Inflammatory macrophage treated with lipopolysaccharide for 1 hour (primary cell): ENCODE measurements around the gene MMP21.
A peak's percentile ranks its signal among the peaks of the same experiment; 100 is the strongest.

ENCODE experiments used
- DNase-seq, 2 donors: peaks; one replicate each; pipeline ENCODE4 v3.0.0-alpha.2; 2020 to 2022

Gene MMP21

GRCh38 chr10:125792342-125793300 lies 17.0 kb upstream of the MMP21 start:
- DNase-seq = no peak

- DNase-seq = no peak
Observed at GRCh38 chr10:125788156-125789034, 12.8 kb upstream of the MMP21 start.

- no peak for DNase-seq
Observed at GRCh38 chr10:125785791-125786190, 10.2 kb upstream of the MMP21 start.

- DNase-seq = peak in 1 of 2 donors; percentile 6
Observed at GRCh38 chr10:125783957-125784356, 8.3 kb upstream of the MMP21 start.

- no peak for DNase-seq
Observed at GRCh38 chr10:125783408-125783807, 7.8 kb upstream of the MMP21 start.

GRCh38 chr10:125782616-125783015 lies 7.0 kb upstream of the MMP21 start:
- DNase-seq = no peak

GRCh38 chr10:125782054-125782453 lies 6.4 kb upstream of the MMP21 start:
- no peak for DNase-seq

- DNase-seq = no peak
Observed at GRCh38 chr10:125781374-125781773, 5.8 kb upstream of the MMP21 start.

- DNase-seq = no peak
Observed at GRCh38 chr10:125779403-125780327, 4.0 kb upstream of the MMP21 start.

GRCh38 chr10:125778556-125778955 lies 2.9 kb upstream of the MMP21 start:
- DNase-seq = no peak

GRCh38 chr10:125777806-125778205 lies 2.2 kb upstream of the MMP21 start:
- DNase-seq = no peak

GRCh38 chr10:125774581-125775191 lies 935 bp downstream of the MMP21 start:
- no peak for DNase-seq

- DNase-seq = no peak
Observed at GRCh38 chr10:125773687-125774543, 1.7 kb downstream of the MMP21 start.

- no peak for DNase-seq
Observed at GRCh38 chr10:125772864-125773180, 2.8 kb downstream of the MMP21 start.

GRCh38 chr10:125772112-125772863 lies 3.3 kb downstream of the MMP21 start:
- DNase-seq = no peak

- DNase-seq = no peak
Observed at GRCh38 chr10:125770844-125771243, 4.8 kb downstream of the MMP21 start.

- DNase-seq = no peak
Observed at GRCh38 chr10:125769175-125769574, 6.4 kb downstream of the MMP21 start.

- DNase-seq = no peak
Observed at GRCh38 chr10:125768219-125768855, 7.3 kb downstream of the MMP21 start.

GRCh38 chr10:125766511-125766910 lies 9.1 kb downstream of the MMP21 start:
- DNase-seq = no peak

- DNase-seq = no peak
Observed at GRCh38 chr10:125765835-125766234, 9.8 kb downstream of the MMP21 start.
